ENCODE results near the gene DLGAP1. TPM values are rescaled to one million over a fixed set of nuclear protein-coding genes. Genes with fewer than 3 reads are reported as not detected.

Gene DLGAP1
- total RNA-seq, 1 donor from 2014 or later = 0.05 TPM

DNA sequence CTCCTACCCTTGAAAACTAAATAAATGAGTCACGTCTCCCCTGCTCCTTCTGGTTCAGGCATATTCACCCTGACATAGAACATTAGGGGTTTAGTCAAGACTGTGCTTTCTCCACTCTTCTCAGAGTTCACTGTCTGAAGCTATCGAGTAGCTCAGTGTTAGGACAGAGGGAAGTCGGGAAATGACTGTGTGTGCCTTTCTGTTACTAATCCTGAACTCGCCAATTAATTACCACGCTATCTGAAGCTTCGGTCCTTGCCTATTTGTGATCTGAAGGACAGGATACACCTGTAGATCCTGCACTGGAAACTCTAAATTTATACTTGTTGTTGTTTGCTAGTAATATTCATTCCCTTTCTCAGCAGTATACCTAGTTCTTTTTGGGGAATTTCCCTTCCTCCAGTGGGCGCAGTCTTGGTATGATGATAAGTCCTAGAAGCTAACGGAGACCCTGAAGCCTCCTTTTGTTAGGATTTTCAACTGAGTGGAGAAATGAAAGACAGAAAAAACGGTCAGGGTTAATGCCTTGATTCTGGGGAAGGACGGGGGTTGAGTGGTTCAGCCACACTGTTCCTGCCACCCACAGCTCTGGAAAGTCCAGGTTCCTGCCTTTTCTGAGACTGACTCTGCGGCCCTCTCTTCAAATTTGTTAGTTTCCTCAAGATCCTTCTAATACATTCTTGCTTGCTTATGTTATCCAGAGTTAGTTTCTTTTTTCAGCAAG lies 218.0 kb downstream of the DLGAP1 start:
- Mint-ChIP-seq H3K9me3 (ENCODE audit: unreplicated experiment) (no peaks in the 10 kb centered on the region), H3K27me3 (ENCODE audit: unreplicated experiment) (no peaks in the 10 kb centered on the region), H3K27ac (ENCODE audit: unreplicated experiment) (no peak overlapping the region), H3K4me3 (ENCODE audit: unreplicated experiment) (no peak overlapping the region), H3K4me1 (ENCODE audit: unreplicated experiment) (no peaks in the 10 kb centered on the region), H3K36me3 (ENCODE audit: unreplicated experiment) (no peaks in the 10 kb centered on the region)
- TF ChIP-seq, protein P1, sequence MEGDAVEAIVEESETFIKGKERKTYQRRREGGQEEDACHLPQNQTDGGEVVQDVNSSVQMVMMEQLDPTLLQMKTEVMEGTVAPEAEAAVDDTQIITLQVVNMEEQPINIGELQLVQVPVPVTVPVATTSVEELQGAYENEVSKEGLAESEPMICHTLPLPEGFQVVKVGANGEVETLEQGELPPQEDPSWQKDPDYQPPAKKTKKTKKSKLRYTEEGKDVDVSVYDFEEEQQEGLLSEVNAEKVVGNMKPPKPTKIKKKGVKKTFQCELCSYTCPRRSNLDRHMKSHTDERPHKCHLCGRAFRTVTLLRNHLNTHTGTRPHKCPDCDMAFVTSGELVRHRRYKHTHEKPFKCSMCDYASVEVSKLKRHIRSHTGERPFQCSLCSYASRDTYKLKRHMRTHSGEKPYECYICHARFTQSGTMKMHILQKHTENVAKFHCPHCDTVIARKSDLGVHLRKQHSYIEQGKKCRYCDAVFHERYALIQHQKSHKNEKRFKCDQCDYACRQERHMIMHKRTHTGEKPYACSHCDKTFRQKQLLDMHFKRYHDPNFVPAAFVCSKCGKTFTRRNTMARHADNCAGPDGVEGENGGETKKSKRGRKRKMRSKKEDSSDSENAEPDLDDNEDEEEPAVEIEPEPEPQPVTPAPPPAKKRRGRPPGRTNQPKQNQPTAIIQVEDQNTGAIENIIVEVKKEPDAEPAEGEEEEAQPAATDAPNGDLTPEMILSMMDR (IDR thresholded peaks at IDR 0.05) = no peak
- DNase-seq (ENCODE audit: extremely low spot score, unreplicated experiment) = no peak

DNA sequence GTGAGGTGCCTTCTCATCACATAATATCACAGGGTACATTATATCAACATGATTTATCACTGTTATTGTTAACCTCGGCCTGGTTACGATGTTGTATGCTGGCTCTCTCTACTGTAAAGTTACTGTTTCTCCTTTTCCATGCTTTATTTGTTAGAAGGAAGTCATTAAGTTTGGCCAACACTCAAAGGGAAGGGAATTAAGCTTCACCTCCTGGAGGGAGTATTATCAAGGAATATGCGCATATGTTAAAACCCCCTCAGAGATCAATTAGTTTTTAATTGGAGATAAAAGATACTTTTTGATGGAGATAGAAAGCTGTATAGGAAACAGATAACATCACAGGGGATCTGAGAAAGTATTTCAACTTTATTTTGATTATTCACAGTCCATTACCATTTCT lies 221.6 kb downstream of the DLGAP1 start:
- no peaks in the 10 kb centered on the region for H3K36me3 Mint-ChIP-seq (ENCODE audit: unreplicated experiment)
- H3K27ac Mint-ChIP-seq (ENCODE audit: unreplicated experiment) = no peak overlapping the region
- H3K27me3 Mint-ChIP-seq (ENCODE audit: unreplicated experiment) = no peaks in the 10 kb centered on the region
- peaks cover 10% of the 10 kb centered on the region for H3K9me3 Mint-ChIP-seq (ENCODE audit: unreplicated experiment)
- TF ChIP-seq, protein P1 (IDR thresholded peaks at IDR 0.05) = no peak
- no peak for DNase-seq (ENCODE audit: extremely low spot score, unreplicated experiment)
- H3K4me1 Mint-ChIP-seq (ENCODE audit: unreplicated experiment) = no peaks in the 10 kb centered on the region
- H3K4me3 Mint-ChIP-seq (ENCODE audit: unreplicated experiment) = no peak overlapping the region

DNA sequence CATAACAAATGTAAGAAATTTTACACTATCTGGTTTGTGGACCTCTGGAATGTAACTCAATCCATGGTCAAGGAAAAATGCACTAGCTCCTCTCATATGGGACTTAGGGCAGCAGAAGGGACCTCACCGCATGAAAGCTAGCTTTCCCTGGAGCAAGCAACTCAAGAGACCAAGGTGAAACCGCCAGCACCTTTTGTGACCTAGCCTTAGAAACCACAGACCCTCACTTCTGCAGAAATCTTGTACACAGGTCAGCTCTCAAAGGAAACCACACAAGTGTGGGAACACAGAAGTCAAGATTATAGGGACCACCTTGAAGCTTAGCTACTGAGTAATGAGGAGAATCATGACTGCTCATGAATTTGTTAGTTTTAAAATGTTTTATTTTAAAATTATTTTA lies 222.5 kb downstream of the DLGAP1 start:
- Mint-ChIP-seq H3K27ac (ENCODE audit: unreplicated experiment) (no peak overlapping the region), H3K4me3 (ENCODE audit: unreplicated experiment) (no peak overlapping the region), H3K27me3 (ENCODE audit: unreplicated experiment) (no peaks in the 10 kb centered on the region), H3K36me3 (ENCODE audit: unreplicated experiment) (no peaks in the 10 kb centered on the region), H3K4me1 (ENCODE audit: unreplicated experiment) (no peaks in the 10 kb centered on the region), H3K9me3 (ENCODE audit: unreplicated experiment) (peaks cover 15% of the 10 kb centered on the region)
- no peak for DNase-seq (ENCODE audit: extremely low spot score, unreplicated experiment)
- TF ChIP-seq, protein P1 (IDR thresholded peaks at IDR 0.05) = no peak

DNA sequence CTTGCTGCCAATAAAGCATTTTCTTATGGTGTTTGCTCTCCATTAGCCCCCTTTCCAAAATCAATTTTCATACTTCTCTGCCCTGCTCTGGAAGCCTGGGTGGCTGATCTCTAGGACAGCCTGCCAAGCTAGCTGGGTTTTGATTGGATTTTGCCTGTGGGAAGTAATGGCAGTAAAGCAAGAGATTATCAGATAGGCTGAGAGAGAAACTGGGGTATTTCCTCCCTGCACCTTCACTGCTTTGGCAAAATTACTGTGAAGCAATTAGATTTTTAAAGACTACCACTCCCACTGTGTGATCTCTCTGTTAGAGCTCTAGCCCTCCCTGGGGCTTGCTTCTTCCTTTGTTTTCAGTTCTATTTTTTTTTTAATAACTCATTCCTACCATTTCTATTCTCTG lies 223.8 kb downstream of the DLGAP1 start:
- Mint-ChIP-seq H3K4me1 (ENCODE audit: unreplicated experiment) (no peaks in the 10 kb centered on the region), H3K27me3 (ENCODE audit: unreplicated experiment) (no peaks in the 10 kb centered on the region), H3K36me3 (ENCODE audit: unreplicated experiment) (no peaks in the 10 kb centered on the region), H3K27ac (ENCODE audit: unreplicated experiment) (no peak overlapping the region), H3K9me3 (ENCODE audit: unreplicated experiment) (peaks cover 19% of the 10 kb centered on the region), H3K4me3 (ENCODE audit: unreplicated experiment) (no peak overlapping the region)
- DNase-seq (ENCODE audit: extremely low spot score, unreplicated experiment) = no peak
- TF ChIP-seq, protein P1 (IDR thresholded peaks at IDR 0.05) = no peak

DNA sequence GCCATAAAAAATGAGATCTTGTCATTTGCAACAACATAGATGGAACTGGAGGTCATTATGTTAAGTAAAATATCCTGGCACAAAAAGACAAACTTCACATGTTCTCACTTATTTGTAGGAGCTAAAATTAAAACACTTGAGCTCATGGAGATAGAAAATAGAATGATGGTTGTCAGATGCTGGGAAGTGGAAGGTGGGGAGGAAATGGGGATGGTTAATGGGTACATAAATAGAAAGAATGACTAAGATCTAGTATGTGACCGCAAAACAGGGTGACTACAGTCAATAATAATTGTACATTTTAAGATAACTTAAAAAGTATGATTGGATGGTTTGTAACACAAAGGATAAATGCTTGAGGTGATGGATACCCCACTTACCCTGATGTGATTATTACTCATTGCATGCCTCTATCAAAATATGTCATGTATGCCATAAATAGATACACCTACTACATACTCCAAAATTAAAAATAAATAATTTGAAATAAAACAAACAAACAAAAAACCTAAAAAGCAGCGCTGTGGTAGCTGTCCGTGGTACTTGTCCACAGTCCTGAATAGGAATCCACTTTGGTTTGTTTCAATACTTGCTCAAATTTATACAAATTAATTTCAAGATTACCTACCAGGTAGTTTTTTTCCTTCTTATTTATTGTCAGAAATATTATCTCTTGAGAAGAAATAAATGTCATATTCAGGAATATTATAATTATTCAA lies 224.5 kb downstream of the DLGAP1 start:
- H3K27me3 Mint-ChIP-seq (ENCODE audit: unreplicated experiment) = no peaks in the 10 kb centered on the region
- H3K36me3 Mint-ChIP-seq (ENCODE audit: unreplicated experiment) = no peaks in the 10 kb centered on the region
- TF ChIP-seq, protein P1 (IDR thresholded peaks at IDR 0.05) = no peak
- H3K4me1 Mint-ChIP-seq (ENCODE audit: unreplicated experiment) = no peaks in the 10 kb centered on the region
- no peak overlapping the region for H3K4me3 Mint-ChIP-seq (ENCODE audit: unreplicated experiment)
- H3K27ac Mint-ChIP-seq (ENCODE audit: unreplicated experiment) = no peak overlapping the region
- no peak for DNase-seq (ENCODE audit: extremely low spot score, unreplicated experiment)
- peaks cover 19% of the 10 kb centered on the region for H3K9me3 Mint-ChIP-seq (ENCODE audit: unreplicated experiment)
